Measurements from ENCODE around the gene JMJD1C.

GRCh38 chr10:63297941-63298340, 167.8 kb downstream of the JMJD1C start:
- TF ChIP-seq, protein P1, sequence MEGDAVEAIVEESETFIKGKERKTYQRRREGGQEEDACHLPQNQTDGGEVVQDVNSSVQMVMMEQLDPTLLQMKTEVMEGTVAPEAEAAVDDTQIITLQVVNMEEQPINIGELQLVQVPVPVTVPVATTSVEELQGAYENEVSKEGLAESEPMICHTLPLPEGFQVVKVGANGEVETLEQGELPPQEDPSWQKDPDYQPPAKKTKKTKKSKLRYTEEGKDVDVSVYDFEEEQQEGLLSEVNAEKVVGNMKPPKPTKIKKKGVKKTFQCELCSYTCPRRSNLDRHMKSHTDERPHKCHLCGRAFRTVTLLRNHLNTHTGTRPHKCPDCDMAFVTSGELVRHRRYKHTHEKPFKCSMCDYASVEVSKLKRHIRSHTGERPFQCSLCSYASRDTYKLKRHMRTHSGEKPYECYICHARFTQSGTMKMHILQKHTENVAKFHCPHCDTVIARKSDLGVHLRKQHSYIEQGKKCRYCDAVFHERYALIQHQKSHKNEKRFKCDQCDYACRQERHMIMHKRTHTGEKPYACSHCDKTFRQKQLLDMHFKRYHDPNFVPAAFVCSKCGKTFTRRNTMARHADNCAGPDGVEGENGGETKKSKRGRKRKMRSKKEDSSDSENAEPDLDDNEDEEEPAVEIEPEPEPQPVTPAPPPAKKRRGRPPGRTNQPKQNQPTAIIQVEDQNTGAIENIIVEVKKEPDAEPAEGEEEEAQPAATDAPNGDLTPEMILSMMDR (conservative IDR thresholded peaks at IDR 0.05; ENCODE audit: low read depth, low read length): no peak
- TF ChIP-seq EZH2 (IDR thresholded peaks at IDR 0.05; ENCODE audit: low read length, unreplicated experiment): no peak
- TF ChIP-seq EZH2phosphoT487 (IDR thresholded peaks at IDR 0.05; ENCODE audit: borderline replicate concordance, low read length): no peak

All from PC-3 (cell line).